K562 (cell line): Measurements from ENCODE around the gene KCNJ14. TPM values are rescaled to one million over a fixed set of nuclear protein-coding genes. Genes with fewer than 3 reads are reported as not detected.

Source experiments
- ATF1 ChIP-seq, 2 experiments: fragments of 450-650 bp in 1 of 2; IDR thresholded peaks; 2 replicates each; pipeline ENCODE4 v1.6.1; 2016; ENCODE audit warnings: missing compliant biosample characterization in 1 of 2, missing genetic modification characterization in 1 of 2
- CSDE1 ChIP-seq, 2 experiments: fragments of 450-650 bp; IDR thresholded peaks; 2 replicates each; pipeline ENCODE4 v1.6.1; 2016; ENCODE audit warnings: mild to moderate bottlenecking in 1 of 2
- E2F3 ChIP-seq: fragments of 250-450 bp; sonication (Bioruptor Pico); IDR thresholded peaks from 2 replicates; pipeline ENCODE4 v1.4.0; 2020; ENCODE audit warnings: mild to moderate bottlenecking
- MAZ ChIP-seq, 2 experiments: fragments of 450-650 bp in 1 of 2; sonication (generic) in 1 of 2; formaldehyde crosslinking; IDR thresholded peaks in 1 of 2; conservative IDR thresholded peaks in 1 of 2; 2 replicates each; pipeline versions ENCODE4 v1.4.0 to v1.5.0; 2020; ENCODE audit warnings: mild to moderate bottlenecking in 1 of 2, missing genetic modification reagents in 1 of 2
- POLR2AphosphoS5 ChIP-seq: IDR thresholded peaks from 2 replicates; pipeline ENCODE4 v1.6.1; 2011; ENCODE audit warnings: mild to moderate bottlenecking, low read depth, low read length, moderate library complexity; ENCODE audit not compliant: control insufficient read depth, insufficient read depth
- POLR3G ChIP-seq: IDR thresholded peaks from 2 replicates; pipeline ENCODE4 v1.6.1; 2011; ENCODE audit not compliant: insufficient read length, insufficient replicate concordance; ENCODE audit errors: extremely low read depth
- RBM15 ChIP-seq: fragments of 200-400 bp; formaldehyde crosslinking; IDR thresholded peaks from 2 replicates; pipeline ENCODE4 v1.6.1; 2018; ENCODE audit warnings: mild to moderate bottlenecking, low read length, moderate library complexity; ENCODE audit not compliant: insufficient read depth
- SP1 ChIP-seq: sonication (generic); formaldehyde crosslinking; IDR thresholded peaks from 2 replicates; pipeline ENCODE4 v1.8.1; 2022; ENCODE audit warnings: mild to moderate bottlenecking, missing genetic modification reagents
- TFAM ChIP-seq: fragments of 250-450 bp; sonication (Bioruptor Pico); conservative IDR thresholded peaks from 2 replicates; pipeline ENCODE4 v1.5.0; 2021; ENCODE audit warnings: mild to moderate bottlenecking, moderate library complexity
- ZC3H8 ChIP-seq: fragments of 450-650 bp; IDR thresholded peaks from 2 replicates; pipeline ENCODE4 v1.6.1; 2017
- polyA plus RNA-seq, 8 experiments: library from polyadenylated mRNA; depleted of rRNA in 4 of 8; stranded (reverse) in 5 of 8; unstranded in 3 of 8; fragments of >200 nt; fragmentation: Nextera tagmentation in 2 of 8; fragmentation: Illumina TruSeq in 1 of 8; extraction: Ambion mirVana in 2 of 8; extraction: Trizol in 1 of 8; gene quantifications; 2 replicates each; pipeline versions ENCODE4 v1.2.1 to v1.2.3, GENCODE V29; 2011 to 2014; ENCODE audit warnings: inconsistent platforms in 1 of 8, missing spikeins in 1 of 8
- total RNA-seq, 7 experiments: library from RNA; depleted of rRNA in 6 of 7; stranded (reverse); fragments of >200 nt in 6 of 7; fragmentation: Illumina TruSeq in 2 of 7; extraction: Trizol in 2 of 7; gene quantifications; 2 replicates each; pipeline versions ENCODE4 v1.2.1 to v1.2.3, GENCODE V29; 2011 to 2021; ENCODE audit warnings: low replicate concordance in 1 of 7
- TF ChIP-seq, protein P1 (sequence below): sonication (generic); formaldehyde crosslinking; IDR thresholded peaks from 2 replicates; pipeline ENCODE4 v1.4.0; 2020; ENCODE audit warnings: mild to moderate bottlenecking, missing genetic modification reagents
- TF ChIP-seq, protein P2 (sequence below): fragments of 450-650 bp; formaldehyde crosslinking; conservative IDR thresholded peaks from 2 replicates; pipeline ENCODE4 v1.4.0; 2022; ENCODE audit warnings: mild to moderate bottlenecking, missing genetic modification characterization
- TF ChIP-seq, protein P3 (sequence below), 2 experiments: fragments of 200-800 bp in 1 of 2; sonication (Bioruptor generic) in 1 of 2; sonication (generic) in 1 of 2; formaldehyde crosslinking in 1 of 2; IDR thresholded peaks in 1 of 2; conservative IDR thresholded peaks in 1 of 2; 2 replicates each; pipeline versions ENCODE4 v1.5.0 to v1.6.1; 2016 to 2020; ENCODE audit warnings: missing compliant biosample characterization in 1 of 2, missing genetic modification characterization in 1 of 2, missing genetic modification reagents in 1 of 2
- TF ChIP-seq, protein P4 (sequence below), 2 experiments: fragments of 450-650 bp in 1 of 2; sonication (generic) in 1 of 2; formaldehyde crosslinking in 1 of 2; IDR thresholded peaks in 1 of 2; conservative IDR thresholded peaks in 1 of 2; 2 replicates each; pipeline versions ENCODE4 v1.6.1 to v1.8.1; 2016 to 2023; ENCODE audit warnings: mild to moderate bottlenecking in 2 of 2, moderate library complexity in 2 of 2, inconsistent platforms in 1 of 2, missing genetic modification reagents in 1 of 2
- TF ChIP-seq, protein P5 (sequence below): sonication (generic); formaldehyde crosslinking; IDR thresholded peaks from 2 replicates; pipeline ENCODE4 v1.8.0; 2022; ENCODE audit warnings: mild to moderate bottlenecking, missing genetic modification reagents

KCNJ14 gene
- total and polyA plus RNA-seq, 9 of the 15 experiments (the other 6 are each of a cell fraction or from before 2014, with no cell fraction given): 0.15 to 1.6 (median 0.49) TPM

DNA sequence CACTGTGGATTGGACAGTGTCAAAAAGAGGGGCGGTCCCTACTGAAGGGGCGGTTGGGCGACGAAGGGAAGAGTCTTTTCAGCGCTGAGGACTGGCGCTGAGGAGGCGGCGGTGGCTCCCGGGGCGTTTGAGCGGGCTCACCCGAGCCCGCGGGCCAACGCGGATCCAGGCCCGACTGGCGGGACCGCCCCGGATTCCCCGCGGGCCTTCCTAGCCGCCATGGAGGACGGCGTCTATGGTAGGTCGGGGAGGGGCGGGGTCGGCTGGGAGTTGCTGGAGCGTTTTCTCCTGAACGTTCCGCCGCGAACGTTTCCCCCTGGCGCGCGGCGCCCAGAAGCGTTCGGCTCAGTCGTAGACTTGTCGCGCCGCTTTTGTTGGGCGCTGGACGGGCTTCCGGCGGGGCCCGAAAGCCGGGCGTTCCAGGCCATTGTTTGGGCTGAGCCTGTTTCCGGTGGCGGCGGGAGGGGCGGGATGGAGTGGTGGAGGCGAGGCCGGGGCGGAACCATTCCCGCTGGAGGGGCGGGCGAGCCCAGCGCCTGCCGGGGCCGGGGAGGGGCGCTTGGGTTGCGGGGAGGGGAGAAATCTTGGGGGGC, 14.0 kb downstream of the KCNJ14 start, which contains the start of gene CYTH2 (continued):
- TF ChIP-seq TFAM (CRISPR knock-in tag): no peak
- TF ChIP-seq, protein P1, sequence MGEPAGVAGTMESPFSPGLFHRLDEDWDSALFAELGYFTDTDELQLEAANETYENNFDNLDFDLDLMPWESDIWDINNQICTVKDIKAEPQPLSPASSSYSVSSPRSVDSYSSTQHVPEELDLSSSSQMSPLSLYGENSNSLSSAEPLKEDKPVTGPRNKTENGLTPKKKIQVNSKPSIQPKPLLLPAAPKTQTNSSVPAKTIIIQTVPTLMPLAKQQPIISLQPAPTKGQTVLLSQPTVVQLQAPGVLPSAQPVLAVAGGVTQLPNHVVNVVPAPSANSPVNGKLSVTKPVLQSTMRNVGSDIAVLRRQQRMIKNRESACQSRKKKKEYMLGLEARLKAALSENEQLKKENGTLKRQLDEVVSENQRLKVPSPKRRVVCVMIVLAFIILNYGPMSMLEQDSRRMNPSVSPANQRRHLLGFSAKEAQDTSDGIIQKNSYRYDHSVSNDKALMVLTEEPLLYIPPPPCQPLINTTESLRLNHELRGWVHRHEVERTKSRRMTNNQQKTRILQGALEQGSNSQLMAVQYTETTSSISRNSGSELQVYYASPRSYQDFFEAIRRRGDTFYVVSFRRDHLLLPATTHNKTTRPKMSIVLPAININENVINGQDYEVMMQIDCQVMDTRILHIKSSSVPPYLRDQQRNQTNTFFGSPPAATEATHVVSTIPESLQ (CRISPR knock-in tag): no peak
- no peak for TF ChIP-seq ZC3H8
- TF ChIP-seq, protein P2, sequence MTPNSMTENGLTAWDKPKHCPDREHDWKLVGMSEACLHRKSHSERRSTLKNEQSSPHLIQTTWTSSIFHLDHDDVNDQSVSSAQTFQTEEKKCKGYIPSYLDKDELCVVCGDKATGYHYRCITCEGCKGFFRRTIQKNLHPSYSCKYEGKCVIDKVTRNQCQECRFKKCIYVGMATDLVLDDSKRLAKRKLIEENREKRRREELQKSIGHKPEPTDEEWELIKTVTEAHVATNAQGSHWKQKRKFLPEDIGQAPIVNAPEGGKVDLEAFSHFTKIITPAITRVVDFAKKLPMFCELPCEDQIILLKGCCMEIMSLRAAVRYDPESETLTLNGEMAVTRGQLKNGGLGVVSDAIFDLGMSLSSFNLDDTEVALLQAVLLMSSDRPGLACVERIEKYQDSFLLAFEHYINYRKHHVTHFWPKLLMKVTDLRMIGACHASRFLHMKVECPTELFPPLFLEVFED (CRISPR knock-in tag): 0 out of 2 replicates have a peak, but pooled peaks have one; percentile 55
- TF ChIP-seq, protein P3, sequence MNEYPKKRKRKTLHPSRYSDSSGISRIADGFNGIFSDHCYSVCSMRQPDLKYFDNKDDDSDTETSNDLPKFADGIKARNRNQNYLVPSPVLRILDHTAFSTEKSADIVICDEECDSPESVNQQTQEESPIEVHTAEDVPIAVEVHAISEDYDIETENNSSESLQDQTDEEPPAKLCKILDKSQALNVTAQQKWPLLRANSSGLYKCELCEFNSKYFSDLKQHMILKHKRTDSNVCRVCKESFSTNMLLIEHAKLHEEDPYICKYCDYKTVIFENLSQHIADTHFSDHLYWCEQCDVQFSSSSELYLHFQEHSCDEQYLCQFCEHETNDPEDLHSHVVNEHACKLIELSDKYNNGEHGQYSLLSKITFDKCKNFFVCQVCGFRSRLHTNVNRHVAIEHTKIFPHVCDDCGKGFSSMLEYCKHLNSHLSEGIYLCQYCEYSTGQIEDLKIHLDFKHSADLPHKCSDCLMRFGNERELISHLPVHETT (CRISPR knock-in tag; conservative IDR thresholded peaks at IDR 0.05 in 1 of 2, IDR thresholded peaks at IDR 0.05 in 1 of 2): peak in 1 of 2 experiments; percentile 92; a peak in 2 of 4 replicates
- peak; percentile 86 for TF ChIP-seq POLR2AphosphoS5
- TF ChIP-seq E2F3 (CRISPR knock-in tag): peak; percentile 81
- TF ChIP-seq, protein P4, sequence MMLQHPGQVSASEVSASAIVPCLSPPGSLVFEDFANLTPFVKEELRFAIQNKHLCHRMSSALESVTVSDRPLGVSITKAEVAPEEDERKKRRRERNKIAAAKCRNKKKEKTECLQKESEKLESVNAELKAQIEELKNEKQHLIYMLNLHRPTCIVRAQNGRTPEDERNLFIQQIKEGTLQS (IDR thresholded peaks at IDR 0.05): no peak
- TF ChIP-seq, protein P4 (CRISPR knock-in tag; conservative IDR thresholded peaks at IDR 0.05): 0 out of 2 replicates have a peak, but pooled peaks have one; percentile 25
- TF ChIP-seq, protein P5, sequence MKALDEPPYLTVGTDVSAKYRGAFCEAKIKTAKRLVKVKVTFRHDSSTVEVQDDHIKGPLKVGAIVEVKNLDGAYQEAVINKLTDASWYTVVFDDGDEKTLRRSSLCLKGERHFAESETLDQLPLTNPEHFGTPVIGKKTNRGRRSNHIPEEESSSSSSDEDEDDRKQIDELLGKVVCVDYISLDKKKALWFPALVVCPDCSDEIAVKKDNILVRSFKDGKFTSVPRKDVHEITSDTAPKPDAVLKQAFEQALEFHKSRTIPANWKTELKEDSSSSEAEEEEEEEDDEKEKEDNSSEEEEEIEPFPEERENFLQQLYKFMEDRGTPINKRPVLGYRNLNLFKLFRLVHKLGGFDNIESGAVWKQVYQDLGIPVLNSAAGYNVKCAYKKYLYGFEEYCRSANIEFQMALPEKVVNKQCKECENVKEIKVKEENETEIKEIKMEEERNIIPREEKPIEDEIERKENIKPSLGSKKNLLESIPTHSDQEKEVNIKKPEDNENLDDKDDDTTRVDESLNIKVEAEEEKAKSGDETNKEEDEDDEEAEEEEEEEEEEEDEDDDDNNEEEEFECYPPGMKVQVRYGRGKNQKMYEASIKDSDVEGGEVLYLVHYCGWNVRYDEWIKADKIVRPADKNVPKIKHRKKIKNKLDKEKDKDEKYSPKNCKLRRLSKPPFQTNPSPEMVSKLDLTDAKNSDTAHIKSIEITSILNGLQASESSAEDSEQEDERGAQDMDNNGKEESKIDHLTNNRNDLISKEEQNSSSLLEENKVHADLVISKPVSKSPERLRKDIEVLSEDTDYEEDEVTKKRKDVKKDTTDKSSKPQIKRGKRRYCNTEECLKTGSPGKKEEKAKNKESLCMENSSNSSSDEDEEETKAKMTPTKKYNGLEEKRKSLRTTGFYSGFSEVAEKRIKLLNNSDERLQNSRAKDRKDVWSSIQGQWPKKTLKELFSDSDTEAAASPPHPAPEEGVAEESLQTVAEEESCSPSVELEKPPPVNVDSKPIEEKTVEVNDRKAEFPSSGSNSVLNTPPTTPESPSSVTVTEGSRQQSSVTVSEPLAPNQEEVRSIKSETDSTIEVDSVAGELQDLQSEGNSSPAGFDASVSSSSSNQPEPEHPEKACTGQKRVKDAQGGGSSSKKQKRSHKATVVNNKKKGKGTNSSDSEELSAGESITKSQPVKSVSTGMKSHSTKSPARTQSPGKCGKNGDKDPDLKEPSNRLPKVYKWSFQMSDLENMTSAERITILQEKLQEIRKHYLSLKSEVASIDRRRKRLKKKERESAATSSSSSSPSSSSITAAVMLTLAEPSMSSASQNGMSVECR (CRISPR knock-in tag): peak; percentile 79
- TF ChIP-seq POLR3G: no peak
- 0 out of 2 replicates have a peak, but pooled peaks have one; percentile 0 for TF ChIP-seq ATF1 (CRISPR knock-in tag; IDR thresholded peaks at IDR 0.05)
- peak; percentile 83 for TF ChIP-seq ATF1 (tag; IDR thresholded peaks at IDR 0.05)
- TF ChIP-seq CSDE1 (IDR thresholded peaks at IDR 0.05): peak in 1 of 2 experiments; percentile 60; a peak in 1 of 4 replicates
- TF ChIP-seq SP1 (CRISPR knock-in tag): peak; percentile 65
- no peak for TF ChIP-seq RBM15
- peak; percentile 78 to 93 for TF ChIP-seq MAZ (CRISPR knock-in tag; conservative IDR thresholded peaks at IDR 0.05 in 1 of 2, IDR thresholded peaks at IDR 0.05 in 1 of 2)
